Skeletal muscle satellite cell (primary cell): ENCODE data around the gene ARHGAP42.

Source experiments
- H3K27me3 ChIP-seq: 2 replicates; pipeline ENCODE4 v1.7.0; 2013; ENCODE audit warnings: low read length; ENCODE audit not compliant: control insufficient read depth, insufficient read depth
- H3K36me3 ChIP-seq: 2 replicates; pipeline ENCODE4 v1.7.0; 2013; ENCODE audit warnings: mild to moderate bottlenecking, control low read depth, low read length; ENCODE audit not compliant: insufficient read depth
- H3K4me1 ChIP-seq: 2 replicates; pipeline ENCODE4 v1.7.0; 2013; ENCODE audit warnings: low read length; ENCODE audit not compliant: control insufficient read depth, insufficient read depth
- H3K4me2 ChIP-seq: 2 replicates; pipeline ENCODE4 v1.7.0; 2013; ENCODE audit warnings: mild to moderate bottlenecking, low read length
- H3K4me3 ChIP-seq: 2 replicates; pipeline ENCODE4 v1.7.0; 2013; ENCODE audit warnings: low read length
- H3K9ac ChIP-seq: 2 replicates; pipeline ENCODE4 v1.7.0; 2013; ENCODE audit warnings: mild to moderate bottlenecking, low read depth, low read length, moderate library complexity
- H3K9me3 ChIP-seq: replicated peaks from 2 replicates; pipeline ENCODE4 v1.7.0; 2013; ENCODE audit warnings: mild to moderate bottlenecking, control low read depth, low read length

The ARHGAP42 gene

GRCh38 chr11:100969008-100969407 lies 281.9 kb downstream of the ARHGAP42 start:
- H3K4me3 ChIP-seq: no peak overlapping the region
- H3K36me3 ChIP-seq: no peaks in the 10 kb centered on the region
- no peaks in the 10 kb centered on the region for H3K9me3 ChIP-seq
- H3K4me2 ChIP-seq: no peak overlapping the region
- no peak overlapping the region for H3K9ac ChIP-seq
- no peaks in the 10 kb centered on the region for H3K27me3 ChIP-seq
- no peaks in the 10 kb centered on the region for H3K4me1 ChIP-seq

DNA sequence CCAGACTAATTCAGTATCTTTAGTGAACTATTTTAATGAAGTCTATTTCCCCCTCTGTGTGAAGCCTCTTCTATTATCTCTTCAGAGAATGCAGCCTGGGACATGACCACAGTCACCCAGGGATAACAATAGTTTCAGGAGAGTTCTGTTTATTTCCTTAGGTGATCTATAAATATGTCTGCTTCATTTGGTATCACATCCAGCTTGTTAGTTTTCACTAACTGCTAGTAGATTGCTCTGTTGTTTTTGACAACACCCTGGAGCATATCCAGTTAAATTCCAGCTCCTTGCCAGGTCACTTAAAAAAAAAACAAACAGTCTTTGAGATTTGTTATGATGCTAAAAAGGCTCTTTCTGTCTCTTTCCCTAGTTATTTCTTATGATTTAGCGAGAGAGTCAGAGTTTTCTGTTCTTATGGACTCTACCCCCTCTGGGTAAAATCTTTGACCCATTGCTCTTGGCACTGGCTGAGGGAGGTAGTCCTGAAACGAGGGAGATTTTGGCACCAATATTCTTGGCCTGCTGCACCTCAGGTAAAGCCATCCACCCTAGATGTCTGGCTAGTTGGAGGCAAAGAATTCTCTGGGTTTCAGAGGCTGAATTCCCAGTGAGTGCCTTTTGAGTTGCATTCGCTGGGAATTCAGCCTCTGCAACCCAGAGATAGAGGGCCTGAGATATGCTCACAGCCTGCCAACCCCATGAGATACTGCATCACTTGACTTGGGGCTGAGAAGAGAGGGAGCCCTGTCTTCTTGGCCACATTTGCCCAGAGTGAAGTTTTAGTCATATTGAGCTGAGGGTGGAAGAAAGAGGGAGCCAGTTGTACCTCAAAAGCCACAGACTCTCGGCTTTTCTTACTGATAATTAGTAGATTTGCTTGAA lies 283.4 kb downstream of the ARHGAP42 start:
- no peak overlapping the region for H3K4me3 ChIP-seq
- H3K4me1 ChIP-seq: no peaks in the 10 kb centered on the region
- no peaks in the 10 kb centered on the region for H3K9me3 ChIP-seq
- no peaks in the 10 kb centered on the region for H3K27me3 ChIP-seq
- no peak overlapping the region for H3K9ac ChIP-seq
- H3K4me2 ChIP-seq: no peak overlapping the region
- no peaks in the 10 kb centered on the region for H3K36me3 ChIP-seq

- Histone ChIP-seq H3K36me3 (peaks cover 8% of the 10 kb centered on the region), H3K4me2 (no peak overlapping the region), H3K4me3 (no peak overlapping the region), H3K4me1 (no peaks in the 10 kb centered on the region), H3K9ac (no peak overlapping the region), H3K27me3 (no peaks in the 10 kb centered on the region), H3K9me3 (no peaks in the 10 kb centered on the region)
Measured at GRCh38 chr11:100972046-100972445, 285.0 kb downstream of the ARHGAP42 start.

GRCh38 chr11:100978442-100978841 lies 291.4 kb downstream of the ARHGAP42 start:
- no peaks in the 10 kb centered on the region for H3K4me1 ChIP-seq
- no peak overlapping the region for H3K9ac ChIP-seq
- H3K36me3 ChIP-seq: peaks cover 8% of the 10 kb centered on the region
- no peaks in the 10 kb centered on the region for H3K27me3 ChIP-seq
- no peak overlapping the region for H3K4me2 ChIP-seq
- H3K9me3 ChIP-seq: no peaks in the 10 kb centered on the region
- no peak overlapping the region for H3K4me3 ChIP-seq

GRCh38 chr11:100978939-100979338 lies 291.9 kb downstream of the ARHGAP42 start:
- H3K27me3 ChIP-seq: no peaks in the 10 kb centered on the region
- no peak overlapping the region for H3K4me3 ChIP-seq
- H3K36me3 ChIP-seq: peaks cover 8% of the 10 kb centered on the region
- H3K9me3 ChIP-seq: no peaks in the 10 kb centered on the region
- H3K4me2 ChIP-seq: no peak overlapping the region
- no peak overlapping the region for H3K9ac ChIP-seq
- no peaks in the 10 kb centered on the region for H3K4me1 ChIP-seq

DNA sequence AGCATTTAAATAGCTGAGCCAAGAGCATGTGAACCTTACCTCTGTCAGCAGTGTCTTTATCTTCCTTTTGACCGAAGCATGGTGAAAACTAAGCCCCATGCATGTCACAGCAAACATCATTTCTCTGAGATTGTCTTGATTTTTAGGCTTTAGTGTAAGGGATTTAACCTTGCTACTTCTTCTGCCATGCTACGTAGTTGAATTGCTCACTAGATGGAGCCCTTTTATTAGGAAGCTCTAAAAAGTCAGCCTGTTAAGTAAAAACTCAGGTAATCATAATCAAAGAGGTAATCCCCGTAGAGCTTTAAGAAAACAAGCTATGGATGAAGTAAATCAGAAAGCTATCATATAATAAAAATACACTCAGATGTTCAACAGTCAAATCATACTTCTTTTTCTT lies 293.1 kb downstream of the ARHGAP42 start:
- Histone ChIP-seq H3K9me3 (no peaks in the 10 kb centered on the region), H3K4me2 (no peak overlapping the region), H3K36me3 (peaks cover 8% of the 10 kb centered on the region), H3K9ac (no peak overlapping the region), H3K4me1 (no peaks in the 10 kb centered on the region), H3K4me3 (no peak overlapping the region), H3K27me3 (no peaks in the 10 kb centered on the region)

DNA sequence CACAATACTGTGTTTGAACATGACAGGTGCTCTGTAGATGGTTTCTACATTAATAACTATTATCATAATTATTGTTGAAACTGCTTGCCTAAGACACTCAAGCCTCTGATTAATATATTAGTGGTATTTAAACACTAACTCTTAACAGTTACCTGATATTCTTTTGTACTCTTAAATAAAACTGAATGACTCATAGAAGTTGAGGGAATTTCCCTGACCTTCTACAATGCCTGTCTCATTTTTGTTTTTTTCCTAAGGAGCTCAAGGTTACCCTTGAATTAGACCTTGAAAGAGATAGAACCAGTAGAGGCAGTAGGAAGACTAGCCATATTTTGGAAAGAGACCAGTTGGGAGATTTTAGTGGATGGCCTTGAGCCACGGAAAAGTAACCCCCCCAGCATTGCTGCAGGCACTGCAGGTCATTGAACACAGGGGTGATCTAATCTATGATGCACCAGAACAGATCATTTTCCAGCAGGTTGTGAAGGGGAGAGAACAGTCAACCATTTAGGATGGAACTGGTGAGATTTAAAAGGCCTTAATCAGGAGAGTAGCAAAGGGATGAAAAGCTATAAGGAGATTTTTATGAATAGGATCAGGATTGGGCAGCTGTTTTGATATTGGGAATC lies 294.2 kb downstream of the ARHGAP42 start:
- Histone ChIP-seq H3K4me1 (no peaks in the 10 kb centered on the region), H3K4me2 (no peak overlapping the region), H3K4me3 (no peak overlapping the region), H3K27me3 (no peaks in the 10 kb centered on the region), H3K36me3 (peaks cover 6% of the 10 kb centered on the region), H3K9me3 (no peaks in the 10 kb centered on the region), H3K9ac (no peak overlapping the region)

GRCh38 chr11:100984668-100985067 lies 297.6 kb downstream of the ARHGAP42 start:
- Histone ChIP-seq H3K36me3 (no peaks in the 10 kb centered on the region), H3K9ac (no peak overlapping the region), H3K27me3 (no peaks in the 10 kb centered on the region), H3K4me1 (no peaks in the 10 kb centered on the region), H3K4me2 (no peak overlapping the region), H3K4me3 (no peak overlapping the region), H3K9me3 (no peaks in the 10 kb centered on the region)

DNA sequence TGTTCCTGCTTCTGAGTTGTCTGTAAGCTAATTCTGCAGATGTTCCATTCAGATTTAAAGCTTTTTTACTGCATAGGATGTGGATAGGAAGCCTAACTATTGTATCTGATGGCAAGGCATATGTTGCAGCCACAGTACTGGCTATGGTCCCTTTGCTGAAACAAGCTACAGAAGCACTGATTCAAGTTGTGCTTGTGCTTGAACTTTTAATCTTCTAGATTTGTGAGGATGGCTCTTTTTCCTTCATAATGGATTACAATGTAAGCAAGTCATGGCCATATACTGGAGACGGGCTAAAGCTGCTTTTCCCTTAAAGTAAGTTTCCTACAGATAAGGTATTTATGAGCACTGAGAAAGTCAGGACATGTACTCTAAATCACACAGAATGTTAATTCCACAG lies 303.8 kb downstream of the ARHGAP42 start:
- Histone ChIP-seq H3K4me1 (no peaks in the 10 kb centered on the region), H3K36me3 (no peaks in the 10 kb centered on the region), H3K4me3 (no peak overlapping the region), H3K27me3 (no peaks in the 10 kb centered on the region), H3K9ac (no peak overlapping the region), H3K9me3 (no peaks in the 10 kb centered on the region), H3K4me2 (no peak overlapping the region)

GRCh38 chr11:100991541-100991940 lies 304.5 kb downstream of the ARHGAP42 start:
- no peaks in the 10 kb centered on the region for H3K36me3 ChIP-seq
- H3K9ac ChIP-seq: no peak overlapping the region
- H3K9me3 ChIP-seq: no peaks in the 10 kb centered on the region
- H3K4me1 ChIP-seq: no peaks in the 10 kb centered on the region
- H3K4me3 ChIP-seq: no peak overlapping the region
- no peaks in the 10 kb centered on the region for H3K27me3 ChIP-seq
- no peak overlapping the region for H3K4me2 ChIP-seq

DNA sequence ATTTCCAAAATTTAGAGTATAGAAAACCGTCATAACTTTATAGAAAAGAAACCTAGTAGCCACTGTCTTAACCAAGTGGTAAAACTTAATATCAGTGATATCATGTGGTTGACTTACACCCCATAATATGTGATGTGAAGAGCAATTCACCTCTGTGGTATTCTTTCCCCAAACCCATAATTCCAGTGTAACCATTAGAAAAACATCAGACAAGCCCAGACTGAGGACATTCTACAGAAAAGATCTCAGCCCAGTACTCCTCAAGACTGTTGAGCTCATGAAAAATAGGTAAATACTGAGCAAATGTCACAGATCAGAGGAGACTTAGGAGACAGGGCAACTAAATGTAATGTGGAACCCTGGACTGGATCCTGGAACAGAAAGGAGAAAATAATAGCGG lies 307.9 kb downstream of the ARHGAP42 start:
- no peak overlapping the region for H3K4me3 ChIP-seq
- H3K4me2 ChIP-seq: no peak overlapping the region
- no peaks in the 10 kb centered on the region for H3K4me1 ChIP-seq
- no peaks in the 10 kb centered on the region for H3K36me3 ChIP-seq
- no peaks in the 10 kb centered on the region for H3K9me3 ChIP-seq
- no peaks in the 10 kb centered on the region for H3K27me3 ChIP-seq
- no peak overlapping the region for H3K9ac ChIP-seq

GRCh38 chr11:100999756-101000155 lies 312.7 kb downstream of the ARHGAP42 start:
- no peak overlapping the region for H3K9ac ChIP-seq
- no peak overlapping the region for H3K4me2 ChIP-seq
- H3K9me3 ChIP-seq: no peaks in the 10 kb centered on the region
- H3K4me1 ChIP-seq: no peaks in the 10 kb centered on the region
- H3K36me3 ChIP-seq: no peaks in the 10 kb centered on the region
- H3K27me3 ChIP-seq: no peaks in the 10 kb centered on the region
- no peak overlapping the region for H3K4me3 ChIP-seq
